HUES64 (cell line): ENCODE results near the gene CPT1A.

Source experiments
- H3K27ac ChIP-seq: 2 replicates; pipeline ENCODE4 v1.7.0; 2013; ENCODE audit warnings: low read depth, low read length, inconsistent platforms
- H3K27me3 ChIP-seq: 2 replicates; pipeline ENCODE4 v1.6.1; 2013; ENCODE audit warnings: mild to moderate bottlenecking, low read length; ENCODE audit not compliant: insufficient read depth
- H3K36me3 ChIP-seq: 2 replicates; pipeline ENCODE4 v1.6.1; 2013; ENCODE audit warnings: mild to moderate bottlenecking, low read length; ENCODE audit not compliant: insufficient read depth
- H3K4me1 ChIP-seq: 2 replicates; pipeline ENCODE4 v1.6.1; 2013; ENCODE audit warnings: mild to moderate bottlenecking, low read length, moderate library complexity; ENCODE audit not compliant: insufficient read depth
- H3K4me3 ChIP-seq: 2 replicates; pipeline ENCODE4 v1.5.1; 2013; ENCODE audit warnings: mild to moderate bottlenecking, low read length, moderate library complexity
- H3K9ac ChIP-seq: 2 replicates; pipeline ENCODE4 v1.6.1; 2013; ENCODE audit warnings: mild to moderate bottlenecking, low read depth, low read length
- H3K9me3 ChIP-seq: 2 replicates; pipeline ENCODE4 v1.6.1; 2013; ENCODE audit warnings: low read depth, low read length; ENCODE audit not compliant: insufficient read depth
- WGBS: fragments of 150-250, 120-280 bp; methylation state at CpG from one replicate; pipeline ENCODE4 v1.1.7; 2013; ENCODE audit warnings: missing lambda C conversion rate; 5-methylcytosine and 5-hydroxymethylcytosine counted together

Gene CPT1A

GRCh38 chr11:68784653-68785052 lies 57.1 kb downstream of the CPT1A start:
- Histone ChIP-seq H3K9me3 (no peaks in the 10 kb centered on the region), H3K9ac (no peak overlapping the region), H3K36me3 (0 out of 2 replicates have a peak, but pooled peaks cover 4% of the 10 kb centered on the region), H3K27me3 (no peaks in the 10 kb centered on the region), H3K27ac (no peak overlapping the region), H3K4me1 (no peaks in the 10 kb centered on the region; the same call in 1 of the 2 replicates), H3K4me3 (no peak overlapping the region)
- WGBS, result 95% methylated on average over 16 of the region's 16 CpGs

GRCh38 chr11:68783216-68783821 lies 58.4 kb downstream of the CPT1A start:
- Histone ChIP-seq H3K4me1 (no peaks in the 10 kb centered on the region; the same call in 1 of the 2 replicates), H3K27me3 (no peaks in the 10 kb centered on the region), H3K4me3 (no peak overlapping the region), H3K9ac (no peak overlapping the region), H3K9me3 (no peaks in the 10 kb centered on the region), H3K36me3 (0 out of 2 replicates have a peak, but pooled peaks cover 4% of the 10 kb centered on the region), H3K27ac (no peak overlapping the region)
- 91% methylated on average over 16 of the region's 16 CpGs for WGBS

GRCh38 chr11:68782711-68783110 lies 59.0 kb downstream of the CPT1A start:
- Histone ChIP-seq H3K27ac (no peak overlapping the region), H3K27me3 (no peaks in the 10 kb centered on the region), H3K36me3 (0 out of 2 replicates have a peak, but pooled peaks cover 4% of the 10 kb centered on the region), H3K9ac (no peak overlapping the region), H3K4me3 (no peak overlapping the region), H3K4me1 (no peaks in the 10 kb centered on the region; the same call in 1 of the 2 replicates), H3K9me3 (no peaks in the 10 kb centered on the region)
- 96% methylated on average over 26 of the region's 26 CpGs for WGBS

GRCh38 chr11:68780829-68781228 lies 60.9 kb downstream of the CPT1A start:
- H3K27me3 ChIP-seq, result no peaks in the 10 kb centered on the region
- no peaks in the 10 kb centered on the region for H3K9me3 ChIP-seq
- H3K27ac ChIP-seq, result no peak overlapping the region
- H3K4me3 ChIP-seq, result no peak overlapping the region
- no peak overlapping the region for H3K9ac ChIP-seq
- H3K4me1 ChIP-seq, result no peaks in the 10 kb centered on the region; the same call in 1 of the 2 replicates
- 0 out of 2 replicates have a peak, but pooled peaks cover 4% of the 10 kb centered on the region for H3K36me3 ChIP-seq
- 77% methylated on average over 4 of the region's 4 CpGs for WGBS

GRCh38 chr11:68778205-68778604 lies 63.5 kb downstream of the CPT1A start:
- no peak overlapping the region for H3K27ac ChIP-seq
- no peaks in the 10 kb centered on the region for H3K9me3 ChIP-seq
- H3K4me3 ChIP-seq, result no peak overlapping the region
- H3K9ac ChIP-seq, result no peak overlapping the region
- no peaks in the 10 kb centered on the region; the same call in 1 of the 2 replicates for H3K4me1 ChIP-seq
- H3K27me3 ChIP-seq, result no peaks in the 10 kb centered on the region
- peaks cover 18% of the 10 kb centered on the region; the same call in 1 of the 2 replicates for H3K36me3 ChIP-seq
- WGBS, result 93% methylated on average over 7 of the region's 7 CpGs

GRCh38 chr11:68776442-68777235 lies 65.1 kb downstream of the CPT1A start:
- peaks cover 19% of the 10 kb centered on the region; the same call in 1 of the 2 replicates for H3K36me3 ChIP-seq
- H3K9ac ChIP-seq, result no peak overlapping the region
- H3K27me3 ChIP-seq, result no peaks in the 10 kb centered on the region
- H3K4me3 ChIP-seq, result no peak overlapping the region
- WGBS, result 92% methylated on average over 20 of the region's 20 CpGs
- no peak overlapping the region for H3K27ac ChIP-seq
- H3K4me1 ChIP-seq, result no peaks in the 10 kb centered on the region; the same call in 1 of the 2 replicates
- H3K9me3 ChIP-seq, result no peaks in the 10 kb centered on the region

- WGBS, result 96% methylated on average over 4 of the region's 4 CpGs
- peaks cover 19% of the 10 kb centered on the region; the same call in 1 of the 2 replicates for H3K36me3 ChIP-seq
- H3K27me3 ChIP-seq, result no peaks in the 10 kb centered on the region
- H3K4me3 ChIP-seq, result no peak overlapping the region
- H3K9me3 ChIP-seq, result no peaks in the 10 kb centered on the region
- no peak overlapping the region for H3K27ac ChIP-seq
- H3K4me1 ChIP-seq, result no peaks in the 10 kb centered on the region; the same call in 1 of the 2 replicates
- H3K9ac ChIP-seq, result no peak overlapping the region
Observed at GRCh38 chr11:68775951-68776388, 65.7 kb downstream of the CPT1A start.

- H3K9me3 ChIP-seq, result no peaks in the 10 kb centered on the region
- H3K27ac ChIP-seq, result no peak overlapping the region
- H3K36me3 ChIP-seq, result peaks cover 20% of the 10 kb centered on the region; the same call in 1 of the 2 replicates
- no peaks in the 10 kb centered on the region for H3K4me1 ChIP-seq
- no peaks in the 10 kb centered on the region for H3K27me3 ChIP-seq
- no peak overlapping the region for H3K4me3 ChIP-seq
- 97% methylated on average over 8 of the region's 9 CpGs for WGBS
- H3K9ac ChIP-seq, result no peak overlapping the region
Observed at GRCh38 chr11:68774194-68774585, 67.5 kb downstream of the CPT1A start.

- H3K9ac ChIP-seq, result no peak overlapping the region
- no peak overlapping the region for H3K4me3 ChIP-seq
- 96% methylated on average over 22 of the region's 22 CpGs for WGBS
- no peaks in the 10 kb centered on the region for H3K4me1 ChIP-seq
- H3K36me3 ChIP-seq, result peaks cover 20% of the 10 kb centered on the region; the same call in 1 of the 2 replicates
- no peaks in the 10 kb centered on the region for H3K9me3 ChIP-seq
- H3K27me3 ChIP-seq, result no peaks in the 10 kb centered on the region
- no peak overlapping the region for H3K27ac ChIP-seq
Observed at GRCh38 chr11:68773521-68774193, 68.1 kb downstream of the CPT1A start.

GRCh38 chr11:68772936-68773335 lies 68.8 kb downstream of the CPT1A start:
- Histone ChIP-seq H3K27me3 (no peaks in the 10 kb centered on the region), H3K9me3 (no peaks in the 10 kb centered on the region), H3K9ac (no peak overlapping the region), H3K4me1 (no peaks in the 10 kb centered on the region), H3K36me3 (peaks cover 20% of the 10 kb centered on the region; the same call in 1 of the 2 replicates), H3K27ac (no peak overlapping the region), H3K4me3 (no peak overlapping the region)
- WGBS, result 95% methylated on average over 20 of the region's 20 CpGs

GRCh38 chr11:68770781-68771180 lies 70.9 kb downstream of the CPT1A start:
- no peaks in the 10 kb centered on the region for H3K4me1 ChIP-seq

More at GRCh38 chr11:68770781-68771180, 70.9 kb downstream of the CPT1A start:
- H3K9ac ChIP-seq, result no peak overlapping the region
- H3K27ac ChIP-seq, result no peak overlapping the region
- no peaks in the 10 kb centered on the region for H3K27me3 ChIP-seq
- no peaks in the 10 kb centered on the region for H3K9me3 ChIP-seq
- H3K36me3 ChIP-seq, result peaks cover 19% of the 10 kb centered on the region; the same call in 1 of the 2 replicates
- 95% methylated on average over 12 of the region's 12 CpGs for WGBS
- no peak overlapping the region for H3K4me3 ChIP-seq
